ENCODE data around the gene KMT2D. TPM values are rescaled to one million over a fixed set of nuclear protein-coding genes. Genes with fewer than 3 reads are reported as not detected.
A peak's percentile ranks its signal among the peaks of the same experiment; 100 is the strongest.

Gene KMT2D
- total RNA-seq, 1 donor from 2014 or later: 38.8 TPM

DNA sequence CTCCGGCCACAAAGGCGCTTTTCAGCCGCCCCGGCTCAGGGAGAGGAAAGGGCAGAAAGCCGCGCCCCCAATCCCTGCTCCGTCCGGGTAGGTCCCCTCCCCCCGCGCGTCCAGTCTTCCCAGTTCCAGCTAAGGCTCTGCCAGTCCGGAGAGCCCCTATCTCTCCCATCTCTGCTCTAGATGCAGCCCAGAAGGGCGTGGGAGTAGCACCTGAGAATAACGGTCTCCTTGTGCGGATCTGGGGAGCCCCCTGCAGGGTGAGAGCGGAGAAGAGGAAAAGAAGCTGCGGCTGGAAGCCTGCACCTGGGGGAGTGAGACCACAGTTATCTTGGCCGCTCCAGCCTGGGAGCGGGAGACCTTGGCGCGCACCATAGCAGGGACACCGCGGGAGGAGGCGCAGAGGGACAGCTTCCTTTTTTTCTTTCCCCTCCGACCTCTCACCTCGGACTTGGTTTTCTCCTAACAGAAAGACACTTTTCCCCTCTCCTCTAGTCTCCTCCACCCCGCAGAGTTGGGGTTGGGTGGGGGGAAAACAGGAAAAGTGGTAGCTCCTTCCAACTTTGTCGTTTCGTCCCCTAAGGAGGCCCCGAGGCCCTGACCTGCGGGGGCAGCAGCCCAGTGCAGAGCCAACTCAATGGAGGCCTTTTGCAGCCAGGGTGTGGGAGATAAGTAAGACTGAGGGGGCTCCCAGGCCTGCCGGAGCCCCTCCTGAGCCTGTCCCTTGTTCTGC is 31.7 kb upstream of the KMT2D start:
- Histone ChIP-seq H3K9me3 (no peaks in the 10 kb centered on the region), H3K4me3 (peak overlapping the region; percentile 14 to 21), H3K36me3 (peaks cover 0 to 5% of the 10 kb centered on the region in 2 donors), H3K27me3 (no peaks in the 10 kb centered on the region), H3K27ac (no peak overlapping the region), H3K4me1 (peaks cover 59% of the 10 kb centered on the region)
- TF ChIP-seq, protein P1, sequence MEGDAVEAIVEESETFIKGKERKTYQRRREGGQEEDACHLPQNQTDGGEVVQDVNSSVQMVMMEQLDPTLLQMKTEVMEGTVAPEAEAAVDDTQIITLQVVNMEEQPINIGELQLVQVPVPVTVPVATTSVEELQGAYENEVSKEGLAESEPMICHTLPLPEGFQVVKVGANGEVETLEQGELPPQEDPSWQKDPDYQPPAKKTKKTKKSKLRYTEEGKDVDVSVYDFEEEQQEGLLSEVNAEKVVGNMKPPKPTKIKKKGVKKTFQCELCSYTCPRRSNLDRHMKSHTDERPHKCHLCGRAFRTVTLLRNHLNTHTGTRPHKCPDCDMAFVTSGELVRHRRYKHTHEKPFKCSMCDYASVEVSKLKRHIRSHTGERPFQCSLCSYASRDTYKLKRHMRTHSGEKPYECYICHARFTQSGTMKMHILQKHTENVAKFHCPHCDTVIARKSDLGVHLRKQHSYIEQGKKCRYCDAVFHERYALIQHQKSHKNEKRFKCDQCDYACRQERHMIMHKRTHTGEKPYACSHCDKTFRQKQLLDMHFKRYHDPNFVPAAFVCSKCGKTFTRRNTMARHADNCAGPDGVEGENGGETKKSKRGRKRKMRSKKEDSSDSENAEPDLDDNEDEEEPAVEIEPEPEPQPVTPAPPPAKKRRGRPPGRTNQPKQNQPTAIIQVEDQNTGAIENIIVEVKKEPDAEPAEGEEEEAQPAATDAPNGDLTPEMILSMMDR (IDR thresholded peaks at IDR 0.05): no peak
- no peak for TF ChIP-seq POLR2A (IDR thresholded peaks at IDR 0.05)
- no peak for TF ChIP-seq POLR2AphosphoS5 (IDR thresholded peaks at IDR 0.05; ENCODE audit: insufficient read depth in 1 of 2, low read depth in 1 of 2)
- DNase-seq (ENCODE audit: extremely low spot score in 2 of 2): no peak
- intact Hi-C loops (cut with DNase I): loop anchor here (10.0 kb wide), 1 partner anchor 143 kb away; no protein-coding TSS in a partner anchor

DNA sequence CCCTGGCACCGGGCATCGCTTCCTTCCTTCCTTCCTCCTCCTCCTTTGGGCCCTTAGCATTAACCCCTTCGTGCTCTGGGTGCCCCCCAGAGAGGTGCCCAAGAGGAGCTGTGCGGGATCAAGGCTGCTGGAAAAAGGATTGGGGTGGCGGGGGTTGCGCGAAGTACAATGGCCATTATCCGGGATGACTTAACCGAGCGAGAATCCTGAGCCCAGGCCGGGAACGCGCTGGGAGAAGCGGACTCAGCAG is 31.2 kb upstream of the KMT2D start:
- H3K4me1 ChIP-seq: peaks cover 59% of the 10 kb centered on the region
- no peak overlapping the region for H3K27ac ChIP-seq
- no peaks in the 10 kb centered on the region for H3K27me3 ChIP-seq
- H3K36me3 ChIP-seq: no peaks in the 10 kb centered on the region
- no peaks in the 10 kb centered on the region for H3K9me3 ChIP-seq
- TF ChIP-seq, protein P1 (IDR thresholded peaks at IDR 0.05): no peak
- TF ChIP-seq POLR2AphosphoS5 (IDR thresholded peaks at IDR 0.05; ENCODE audit: insufficient read depth in 1 of 2, low read depth in 1 of 2) (no peak), POLR2A (IDR thresholded peaks at IDR 0.05) (no peak)
- DNase-seq (ENCODE audit: extremely low spot score in 2 of 2): no peak
- H3K4me3 ChIP-seq: peak overlapping the region; percentile 14 to 21
- intact Hi-C loops (cut with DNase I): loop anchor here (10.0 kb wide), 1 partner anchor 143 kb away; no protein-coding TSS in a partner anchor

DNA sequence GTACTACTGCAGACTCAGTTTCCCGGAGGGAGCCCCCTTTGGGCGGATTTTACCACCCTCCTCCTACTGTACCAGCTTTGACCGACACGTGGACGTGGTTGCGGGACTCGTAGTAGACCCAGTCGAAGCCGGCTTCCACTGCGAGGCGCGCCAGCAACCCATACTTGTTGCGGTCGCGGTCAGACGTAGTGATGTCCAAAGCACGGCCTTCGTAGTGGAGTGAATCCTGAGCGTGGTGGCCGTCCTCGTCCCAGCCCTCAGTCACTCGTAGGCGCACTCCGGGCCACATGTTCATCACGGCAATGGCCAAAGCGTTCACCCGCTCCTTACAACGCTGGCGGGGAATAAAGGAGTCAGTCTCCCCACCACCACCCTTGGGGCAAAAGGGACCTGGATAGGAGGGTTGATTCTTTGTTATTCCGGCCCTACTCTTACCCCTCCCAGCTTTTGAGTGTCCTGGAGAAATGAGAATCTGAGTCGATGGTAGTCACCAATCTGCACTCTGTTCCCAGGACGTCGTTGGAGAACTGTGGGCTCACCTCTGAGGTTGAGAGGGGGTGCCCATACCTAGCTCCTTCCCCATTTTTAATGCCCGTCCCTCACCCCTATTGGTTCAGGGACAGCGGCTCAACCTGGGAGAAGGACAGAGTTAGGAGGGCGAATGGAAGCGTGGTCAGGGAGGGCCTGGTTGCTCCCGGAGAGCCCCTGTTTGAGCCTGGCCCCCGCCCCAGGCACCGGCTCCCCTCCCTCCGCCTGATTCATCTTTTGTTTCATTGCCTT is 30.7 kb upstream of the KMT2D start:
- Histone ChIP-seq H3K9me3 (no peaks in the 10 kb centered on the region), H3K4me3 (peak overlapping the region; percentile 14 to 21), H3K36me3 (no peaks in the 10 kb centered on the region), H3K27me3 (no peaks in the 10 kb centered on the region), H3K4me1 (peaks cover 59% of the 10 kb centered on the region), H3K27ac (no peak overlapping the region)
- intact Hi-C loops (cut with DNase I): loop anchor here (10.0 kb wide), 1 partner anchor 144 kb away; no protein-coding TSS in a partner anchor
- no peak for DNase-seq (ENCODE audit: extremely low spot score in 2 of 2)
- TF ChIP-seq POLR2A (IDR thresholded peaks at IDR 0.05): no peak
- TF ChIP-seq POLR2AphosphoS5 (IDR thresholded peaks at IDR 0.05; ENCODE audit: insufficient read depth in 1 of 2, low read depth in 1 of 2): no peak
- TF ChIP-seq, protein P1 (IDR thresholded peaks at IDR 0.05): no peak

DNA sequence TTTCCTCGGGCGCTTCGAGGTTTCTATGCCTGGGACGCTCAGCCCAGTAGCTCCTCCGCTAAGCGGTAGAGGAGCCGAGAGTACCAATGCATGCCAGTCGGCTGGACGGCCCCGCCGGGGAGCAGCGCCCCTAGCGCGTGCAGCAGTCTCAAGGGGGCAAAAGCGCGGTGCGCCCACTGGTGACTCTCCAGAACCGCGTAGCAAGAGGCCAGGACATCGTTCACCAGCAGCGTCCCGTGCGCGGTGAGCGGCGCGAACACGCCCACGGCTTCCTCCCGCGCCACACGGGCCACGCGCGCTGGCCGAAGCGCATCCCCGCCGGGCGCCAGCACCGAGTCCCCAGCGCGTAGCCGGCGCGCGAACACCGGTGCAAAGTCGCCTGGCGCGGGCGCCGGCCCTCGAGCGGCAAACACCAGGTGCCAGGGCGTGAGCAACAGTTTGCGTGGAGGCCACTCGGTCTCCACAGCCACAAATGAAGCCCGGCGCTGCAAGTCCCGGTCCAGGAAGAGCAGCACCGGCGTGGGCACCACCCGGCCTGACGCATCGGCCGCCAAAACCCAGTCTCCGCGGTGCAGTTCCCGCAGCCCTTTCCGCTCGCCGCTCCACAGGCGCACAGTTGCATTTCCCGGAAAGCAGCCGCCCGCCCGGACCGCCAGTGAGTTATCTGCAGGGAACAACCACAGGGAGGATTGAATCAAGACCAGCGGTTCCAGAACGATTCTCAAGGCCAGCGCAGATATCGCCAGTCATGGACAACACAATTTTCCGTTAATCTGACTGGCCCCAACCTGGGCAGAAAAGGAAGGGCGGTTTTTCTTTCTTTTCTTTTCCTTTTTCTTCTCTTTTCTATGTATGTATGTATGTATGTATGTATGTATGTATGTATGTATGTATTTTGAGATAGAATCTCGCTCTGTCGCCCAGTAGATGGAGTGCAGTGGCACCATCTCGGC is 29.5 kb upstream of the KMT2D start:
- no peak overlapping the region for H3K27ac ChIP-seq
- H3K9me3 ChIP-seq: no peaks in the 10 kb centered on the region
- peak overlapping the region; percentile 26 to 49 for H3K4me3 ChIP-seq
- H3K27me3 ChIP-seq: no peaks in the 10 kb centered on the region
- H3K4me1 ChIP-seq: peaks cover 59% of the 10 kb centered on the region
- TF ChIP-seq POLR2A (IDR thresholded peaks at IDR 0.05) (no peak), POLR2AphosphoS5 (IDR thresholded peaks at IDR 0.05; ENCODE audit: insufficient read depth in 1 of 2, low read depth in 1 of 2) (no peak)
- TF ChIP-seq, protein P1 (IDR thresholded peaks at IDR 0.05): no peak
- H3K36me3 ChIP-seq: no peaks in the 10 kb centered on the region
- DNase-seq (ENCODE audit: extremely low spot score in 2 of 2): no peak
- intact Hi-C loops (cut with DNase I): loop anchor here (2.0 to 10.0 kb wide), 2 partner anchors 31 to 145 kb away; no protein-coding TSS in a partner anchor
